IPS-18a (cell line): ENCODE results near the gene RIPK1.
"Not testable (repeated sequence)": the region's sequence is repeated elsewhere in the genome, so short reads cannot be mapped to it uniquely, and the experiment has no call there.

Experiments
- H3K27ac ChIP-seq: one replicate; pipeline ENCODE4 v1.5.1; 2013; ENCODE audit warnings: low read length
- H3K27me3 ChIP-seq: one replicate; pipeline ENCODE4 v1.6.1; 2013; ENCODE audit warnings: mild to moderate bottlenecking, low read length; ENCODE audit not compliant: control insufficient read depth, insufficient read depth
- H3K36me3 ChIP-seq: one replicate; pipeline ENCODE4 v1.6.1; 2013; ENCODE audit warnings: low read depth, low read length; ENCODE audit not compliant: control insufficient read depth
- H3K4me1 ChIP-seq: one replicate; pipeline ENCODE4 v1.6.1; 2013; ENCODE audit warnings: low read depth, low read length; ENCODE audit not compliant: control insufficient read depth
- H3K4me3 ChIP-seq: one replicate; pipeline ENCODE4 v1.5.1; 2013; ENCODE audit warnings: low read length
- H3K9ac ChIP-seq: one replicate; pipeline ENCODE4 v1.6.1; 2013; ENCODE audit warnings: mild to moderate bottlenecking, low read length, moderate library complexity
- H3K9me3 ChIP-seq: one replicate; pipeline ENCODE4 v1.6.1; 2013; ENCODE audit warnings: low read depth, low read length; ENCODE audit not compliant: control insufficient read depth

The RIPK1 gene

GRCh38 chr6:3072798-3073197 is 4.5 kb downstream of the RIPK1 start:
- H3K9ac ChIP-seq, result no peak overlapping the region
- no peaks in the 10 kb centered on the region for H3K27me3 ChIP-seq
- H3K36me3 ChIP-seq, result peaks cover 4% of the 10 kb centered on the region
- H3K4me3 ChIP-seq, result no peak overlapping the region
- no peak overlapping the region for H3K27ac ChIP-seq
- peaks cover 41% of the 10 kb centered on the region for H3K4me1 ChIP-seq
- H3K9me3 ChIP-seq, result no peaks in the 10 kb centered on the region

DNA sequence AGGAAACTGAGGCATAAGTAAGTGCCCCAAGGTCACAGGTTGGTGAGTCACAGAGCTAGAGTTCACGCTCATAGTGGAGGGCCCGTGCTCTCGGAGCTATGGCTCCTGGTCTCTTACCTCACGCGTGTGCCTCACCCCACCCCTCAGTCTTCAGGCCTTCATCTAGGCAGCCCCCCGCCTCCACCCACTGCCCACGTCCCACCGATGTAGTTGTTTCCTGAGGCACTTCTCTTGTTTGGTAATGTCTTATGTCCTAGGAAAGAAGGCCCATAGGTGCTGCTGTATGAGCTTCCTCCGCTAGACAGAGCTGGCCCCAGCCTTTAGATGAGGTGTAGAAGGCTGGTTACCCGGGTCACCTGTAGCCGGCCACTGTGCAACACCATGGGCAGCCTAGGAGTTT is 5.1 kb downstream of the RIPK1 start:
- peaks cover 8% of the 10 kb centered on the region for H3K36me3 ChIP-seq
- no peak overlapping the region for H3K9ac ChIP-seq
- H3K9me3 ChIP-seq, result no peaks in the 10 kb centered on the region
- H3K27ac ChIP-seq, result no peak overlapping the region
- peaks cover 41% of the 10 kb centered on the region for H3K4me1 ChIP-seq
- H3K27me3 ChIP-seq, result no peaks in the 10 kb centered on the region
- H3K4me3 ChIP-seq, result no peak overlapping the region

- Histone ChIP-seq H3K36me3 (peaks cover 20% of the 10 kb centered on the region), H3K9me3 (no peaks in the 10 kb centered on the region), H3K9ac (peak overlapping the region; percentile 46), H3K4me3 (peak overlapping the region; percentile 37), H3K4me1 (peaks cover 40% of the 10 kb centered on the region), H3K27ac (peak overlapping the region; percentile 72), H3K27me3 (no peaks in the 10 kb centered on the region)
Measured at GRCh38 chr6:3075772-3076113, 7.4 kb downstream of the RIPK1 start.

GRCh38 chr6:3076320-3076719 is 8.0 kb downstream of the RIPK1 start:
- H3K9ac ChIP-seq, result no peak overlapping the region
- no peak overlapping the region for H3K4me3 ChIP-seq
- no peaks in the 10 kb centered on the region for H3K9me3 ChIP-seq
- peak overlapping the region; percentile 72 for H3K27ac ChIP-seq
- H3K27me3 ChIP-seq, result no peaks in the 10 kb centered on the region
- peaks cover 37% of the 10 kb centered on the region for H3K4me1 ChIP-seq
- peaks cover 26% of the 10 kb centered on the region for H3K36me3 ChIP-seq

- H3K9me3 ChIP-seq, result no peaks in the 10 kb centered on the region
- no peak overlapping the region for H3K9ac ChIP-seq
- no peaks in the 10 kb centered on the region for H3K27me3 ChIP-seq
- peaks cover 26% of the 10 kb centered on the region for H3K36me3 ChIP-seq
- H3K4me3 ChIP-seq, result no peak overlapping the region
- H3K4me1 ChIP-seq, result peaks cover 37% of the 10 kb centered on the region
- no peak overlapping the region for H3K27ac ChIP-seq
Measured at GRCh38 chr6:3077430-3077829, 9.1 kb downstream of the RIPK1 start.

DNA sequence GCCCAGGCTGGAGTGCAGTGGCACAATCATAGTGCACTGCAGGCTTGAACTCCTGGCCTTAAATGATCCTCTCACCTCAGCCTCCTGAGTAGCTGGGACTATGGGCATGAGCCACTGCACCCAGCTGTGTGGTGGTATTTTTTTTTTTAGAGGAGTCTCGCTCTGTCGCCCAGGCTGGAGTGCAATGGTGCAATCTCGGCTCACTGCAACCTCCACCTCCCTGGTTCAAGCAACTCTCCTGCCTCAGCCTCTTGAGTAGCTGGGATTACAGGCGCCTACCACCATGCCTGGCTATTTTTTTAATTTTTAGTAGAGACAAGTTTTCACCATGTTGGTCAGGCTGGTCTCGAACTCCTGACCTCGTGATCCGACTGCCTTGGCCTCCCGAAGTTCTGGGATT is 10.7 kb downstream of the RIPK1 start:
- H3K9me3 ChIP-seq, H3K9ac ChIP-seq, H3K4me3 ChIP-seq, H3K27ac ChIP-seq, H3K27me3 ChIP-seq: not testable (repeated sequence)
- H3K4me1 ChIP-seq, result peaks cover 27% of the 10 kb centered on the region
- H3K36me3 ChIP-seq, result peaks cover 41% of the 10 kb centered on the region

GRCh38 chr6:3079682-3080081 is 11.4 kb downstream of the RIPK1 start:
- Histone ChIP-seq H3K27ac (no peak overlapping the region), H3K4me3 (no peak overlapping the region), H3K4me1 (peaks cover 23% of the 10 kb centered on the region), H3K9me3 (no peaks in the 10 kb centered on the region), H3K27me3 (no peaks in the 10 kb centered on the region), H3K36me3 (peaks cover 44% of the 10 kb centered on the region), H3K9ac (no peak overlapping the region)

- H3K4me3 ChIP-seq, result no peak overlapping the region
- H3K4me1 ChIP-seq, result peaks cover 8% of the 10 kb centered on the region
- peaks cover 63% of the 10 kb centered on the region for H3K36me3 ChIP-seq
- no peak overlapping the region for H3K27ac ChIP-seq
- peaks cover 1% of the 10 kb centered on the region for H3K9me3 ChIP-seq
- no peak overlapping the region for H3K9ac ChIP-seq
- no peaks in the 10 kb centered on the region for H3K27me3 ChIP-seq
Measured at GRCh38 chr6:3081960-3082359, 13.7 kb downstream of the RIPK1 start.

- no peak overlapping the region for H3K4me3 ChIP-seq
- H3K4me1 ChIP-seq, result no peaks in the 10 kb centered on the region
- no peak overlapping the region for H3K9ac ChIP-seq
- peaks cover 30% of the 10 kb centered on the region for H3K9me3 ChIP-seq
- no peak overlapping the region for H3K27ac ChIP-seq
- no peaks in the 10 kb centered on the region for H3K27me3 ChIP-seq
- H3K36me3 ChIP-seq, result peaks cover 80% of the 10 kb centered on the region
Measured at GRCh38 chr6:3085074-3085473, 16.8 kb downstream of the RIPK1 start.

DNA sequence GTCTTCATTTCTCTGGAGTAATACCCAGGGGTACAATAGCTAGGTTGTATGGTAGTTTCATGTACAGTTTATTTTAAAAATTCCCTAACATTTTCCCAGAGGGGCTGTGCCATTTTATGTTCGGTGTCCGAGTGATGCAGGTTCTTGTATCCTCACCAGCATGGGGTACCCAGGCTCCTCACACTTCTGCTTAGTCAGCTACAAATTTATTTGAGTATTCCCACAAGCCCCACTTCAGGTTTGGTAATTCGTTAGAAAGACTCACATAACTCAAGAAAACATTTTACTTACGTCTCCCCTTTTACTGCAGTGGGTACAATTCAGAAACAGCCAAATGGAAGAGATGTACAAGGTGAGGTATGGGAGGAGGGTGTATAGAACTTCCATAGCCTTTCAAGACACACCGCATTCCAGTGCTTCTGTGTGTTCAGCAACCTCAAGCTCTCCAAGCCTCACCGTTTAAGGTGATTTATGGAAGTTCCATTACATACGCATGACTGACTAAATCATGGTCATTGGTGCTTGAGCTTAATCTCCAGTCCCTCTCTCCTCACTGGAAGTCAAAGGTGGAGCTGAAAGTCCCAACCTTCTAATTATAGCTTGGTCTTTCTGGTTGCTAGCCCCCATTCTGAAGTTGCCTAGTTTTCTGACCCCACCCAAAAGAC is 18.1 kb downstream of the RIPK1 start:
- no peaks in the 10 kb centered on the region for H3K27me3 ChIP-seq
- no peak overlapping the region for H3K4me3 ChIP-seq
- peaks cover 75% of the 10 kb centered on the region for H3K36me3 ChIP-seq
- H3K4me1 ChIP-seq, result no peaks in the 10 kb centered on the region
- no peak overlapping the region for H3K27ac ChIP-seq
- H3K9me3 ChIP-seq, result peaks cover 37% of the 10 kb centered on the region
- H3K9ac ChIP-seq, result no peak overlapping the region

DNA sequence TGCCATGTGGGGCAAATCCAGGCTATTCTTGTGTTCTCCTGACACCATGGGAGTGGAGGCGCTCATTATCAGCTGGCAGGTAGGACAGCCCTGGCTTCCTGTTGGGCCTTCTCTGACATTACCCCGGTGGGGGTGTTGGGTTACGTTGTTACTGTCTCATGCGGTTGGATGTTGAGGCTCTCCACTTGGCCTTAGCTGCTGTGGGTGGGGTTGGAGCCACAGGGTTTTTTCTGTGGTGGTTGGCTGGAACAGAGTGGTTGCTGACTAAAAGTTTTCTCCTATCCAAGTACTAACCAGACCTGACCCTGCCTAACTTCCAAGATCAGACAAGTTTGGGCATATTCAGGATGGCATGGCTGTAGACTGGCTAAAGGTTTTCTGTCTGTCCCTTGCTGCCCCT is 20.2 kb downstream of the RIPK1 start:
- Histone ChIP-seq H3K9ac (no peak overlapping the region), H3K27me3 (no peaks in the 10 kb centered on the region), H3K4me1 (no peaks in the 10 kb centered on the region), H3K27ac (no peak overlapping the region), H3K36me3 (peaks cover 65% of the 10 kb centered on the region), H3K9me3 (peaks cover 37% of the 10 kb centered on the region), H3K4me3 (no peak overlapping the region)

DNA sequence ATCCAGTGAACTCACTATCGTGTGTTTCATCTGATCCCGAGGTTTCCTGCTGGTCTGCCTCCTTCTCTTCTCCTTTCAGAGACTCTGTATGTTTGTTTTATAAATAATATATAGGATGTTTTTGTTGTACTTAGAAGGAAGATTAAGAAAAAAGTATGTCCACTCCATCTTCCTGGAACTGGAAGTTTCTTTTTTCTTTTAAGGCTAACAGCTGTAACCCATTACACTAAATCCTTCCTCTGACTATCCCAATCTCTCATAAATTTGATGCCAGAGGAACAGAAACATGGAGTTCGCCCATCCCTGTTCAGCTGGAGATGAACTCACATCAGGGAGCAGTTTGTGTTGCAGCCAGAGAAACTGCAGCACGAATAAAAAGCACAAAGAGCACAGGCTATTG is 20.7 kb downstream of the RIPK1 start:
- peaks cover 61% of the 10 kb centered on the region for H3K36me3 ChIP-seq
- H3K27me3 ChIP-seq, result no peaks in the 10 kb centered on the region
- no peak overlapping the region for H3K4me3 ChIP-seq
- no peak overlapping the region for H3K9ac ChIP-seq
- no peaks in the 10 kb centered on the region for H3K4me1 ChIP-seq
- no peak overlapping the region for H3K27ac ChIP-seq
- peaks cover 38% of the 10 kb centered on the region for H3K9me3 ChIP-seq
